K562 (cell line): ENCODE measurements around the gene CHAC1. TPM values are rescaled to one million over a fixed set of nuclear protein-coding genes. Genes with fewer than 3 reads are reported as not detected.

ENCODE experiments used
- ARID2 ChIP-seq: fragments of 450-650 bp; IDR thresholded peaks from 2 replicates; pipeline ENCODE4 v1.6.1; 2017; ENCODE audit warnings: antibody characterized with exemption, mild to moderate bottlenecking
- CBX3 ChIP-seq, 2 experiments: IDR thresholded peaks; 1 replicate in 1 of 2; 2 replicates in 1 of 2; pipeline ENCODE4 v1.6.1; 2012; ENCODE audit warnings: inconsistent platforms in 2 of 2, low read length in 2 of 2, borderline replicate concordance in 1 of 2, control low read depth in 1 of 2
- DPF2 ChIP-seq: fragments of 450-650 bp; IDR thresholded peaks from 2 replicates; pipeline ENCODE4 v1.6.1; 2016
- FOXK2 ChIP-seq, 2 experiments: fragments of 450-650 bp; IDR thresholded peaks in 1 of 2; conservative IDR thresholded peaks in 1 of 2; 2 replicates each; pipeline ENCODE4 v1.6.1; 2016; ENCODE audit warnings: low read depth in 2 of 2, mild to moderate bottlenecking in 1 of 2
- KLF10 ChIP-seq: fragments of 250-450 bp; sonication (Bioruptor Pico); IDR thresholded peaks from 2 replicates; pipeline ENCODE4 v1.6.1; 2021; ENCODE audit warnings: matching md5 sums
- NFE2 ChIP-seq: IDR thresholded peaks from 2 replicates; pipeline ENCODE4 v1.6.1; 2014; ENCODE audit warnings: antibody characterized with exemption, low read depth
- PRMT5 ChIP-seq: sonication (generic); formaldehyde crosslinking; IDR thresholded peaks from 2 replicates; pipeline ENCODE4 v1.5.0; 2020; ENCODE audit warnings: missing genetic modification reagents
- TSC22D4 ChIP-seq: fragments of 450-650 bp; IDR thresholded peaks from 2 replicates; pipeline ENCODE4 v1.6.1; 2016; ENCODE audit warnings: missing genetic modification characterization, missing biosample characterization, control low read depth
- ZBTB17 ChIP-seq: fragments of 450-650 bp; formaldehyde crosslinking; IDR thresholded peaks from 2 replicates; pipeline ENCODE4 v1.4.0; 2020; ENCODE audit warnings: mild to moderate bottlenecking
- ZBTB8A ChIP-seq: fragments of 450-650 bp; IDR thresholded peaks from 2 replicates; pipeline ENCODE4 v1.6.1; 2018; ENCODE audit warnings: mild to moderate bottlenecking, moderate library complexity; ENCODE audit not compliant: partially characterized antibody
- ZNF165 ChIP-seq: fragments of 250-450 bp; sonication (Bioruptor Pico); IDR thresholded peaks from 2 replicates; pipeline ENCODE4 v1.4.0; 2020; ENCODE audit warnings: borderline replicate concordance
- polyA plus RNA-seq, 8 experiments: library from polyadenylated mRNA; depleted of rRNA in 4 of 8; stranded (reverse) in 5 of 8; unstranded in 3 of 8; fragments of >200 nt; fragmentation: Nextera tagmentation in 2 of 8; fragmentation: Illumina TruSeq in 1 of 8; extraction: Ambion mirVana in 2 of 8; extraction: Trizol in 1 of 8; gene quantifications; 2 replicates each; pipeline versions ENCODE4 v1.2.1 to v1.2.3, GENCODE V29; 2011 to 2014; ENCODE audit warnings: inconsistent platforms in 1 of 8, missing spikeins in 1 of 8
- total RNA-seq, 7 experiments: library from RNA; depleted of rRNA in 6 of 7; stranded (reverse); fragments of >200 nt in 6 of 7; fragmentation: Illumina TruSeq in 2 of 7; extraction: Trizol in 2 of 7; gene quantifications; 2 replicates each; pipeline versions ENCODE4 v1.2.1 to v1.2.3, GENCODE V29; 2011 to 2021; ENCODE audit warnings: low replicate concordance in 1 of 7
- TF ChIP-seq, protein P1 (sequence below): fragments of 450-650 bp; IDR thresholded peaks from 2 replicates; pipeline ENCODE4 v1.6.1; 2016; ENCODE audit warnings: low read depth

CHAC1 gene
- total and polyA plus RNA-seq, 9 of the 15 experiments (the other 6 are each of a cell fraction or from before 2014, with no cell fraction given): 0.47 to 39.0 (median 7.5) TPM

GRCh38 chr15:40943764-40944365 lies 9.4 kb upstream of the CHAC1 start (continued):
- TF ChIP-seq, protein P1, sequence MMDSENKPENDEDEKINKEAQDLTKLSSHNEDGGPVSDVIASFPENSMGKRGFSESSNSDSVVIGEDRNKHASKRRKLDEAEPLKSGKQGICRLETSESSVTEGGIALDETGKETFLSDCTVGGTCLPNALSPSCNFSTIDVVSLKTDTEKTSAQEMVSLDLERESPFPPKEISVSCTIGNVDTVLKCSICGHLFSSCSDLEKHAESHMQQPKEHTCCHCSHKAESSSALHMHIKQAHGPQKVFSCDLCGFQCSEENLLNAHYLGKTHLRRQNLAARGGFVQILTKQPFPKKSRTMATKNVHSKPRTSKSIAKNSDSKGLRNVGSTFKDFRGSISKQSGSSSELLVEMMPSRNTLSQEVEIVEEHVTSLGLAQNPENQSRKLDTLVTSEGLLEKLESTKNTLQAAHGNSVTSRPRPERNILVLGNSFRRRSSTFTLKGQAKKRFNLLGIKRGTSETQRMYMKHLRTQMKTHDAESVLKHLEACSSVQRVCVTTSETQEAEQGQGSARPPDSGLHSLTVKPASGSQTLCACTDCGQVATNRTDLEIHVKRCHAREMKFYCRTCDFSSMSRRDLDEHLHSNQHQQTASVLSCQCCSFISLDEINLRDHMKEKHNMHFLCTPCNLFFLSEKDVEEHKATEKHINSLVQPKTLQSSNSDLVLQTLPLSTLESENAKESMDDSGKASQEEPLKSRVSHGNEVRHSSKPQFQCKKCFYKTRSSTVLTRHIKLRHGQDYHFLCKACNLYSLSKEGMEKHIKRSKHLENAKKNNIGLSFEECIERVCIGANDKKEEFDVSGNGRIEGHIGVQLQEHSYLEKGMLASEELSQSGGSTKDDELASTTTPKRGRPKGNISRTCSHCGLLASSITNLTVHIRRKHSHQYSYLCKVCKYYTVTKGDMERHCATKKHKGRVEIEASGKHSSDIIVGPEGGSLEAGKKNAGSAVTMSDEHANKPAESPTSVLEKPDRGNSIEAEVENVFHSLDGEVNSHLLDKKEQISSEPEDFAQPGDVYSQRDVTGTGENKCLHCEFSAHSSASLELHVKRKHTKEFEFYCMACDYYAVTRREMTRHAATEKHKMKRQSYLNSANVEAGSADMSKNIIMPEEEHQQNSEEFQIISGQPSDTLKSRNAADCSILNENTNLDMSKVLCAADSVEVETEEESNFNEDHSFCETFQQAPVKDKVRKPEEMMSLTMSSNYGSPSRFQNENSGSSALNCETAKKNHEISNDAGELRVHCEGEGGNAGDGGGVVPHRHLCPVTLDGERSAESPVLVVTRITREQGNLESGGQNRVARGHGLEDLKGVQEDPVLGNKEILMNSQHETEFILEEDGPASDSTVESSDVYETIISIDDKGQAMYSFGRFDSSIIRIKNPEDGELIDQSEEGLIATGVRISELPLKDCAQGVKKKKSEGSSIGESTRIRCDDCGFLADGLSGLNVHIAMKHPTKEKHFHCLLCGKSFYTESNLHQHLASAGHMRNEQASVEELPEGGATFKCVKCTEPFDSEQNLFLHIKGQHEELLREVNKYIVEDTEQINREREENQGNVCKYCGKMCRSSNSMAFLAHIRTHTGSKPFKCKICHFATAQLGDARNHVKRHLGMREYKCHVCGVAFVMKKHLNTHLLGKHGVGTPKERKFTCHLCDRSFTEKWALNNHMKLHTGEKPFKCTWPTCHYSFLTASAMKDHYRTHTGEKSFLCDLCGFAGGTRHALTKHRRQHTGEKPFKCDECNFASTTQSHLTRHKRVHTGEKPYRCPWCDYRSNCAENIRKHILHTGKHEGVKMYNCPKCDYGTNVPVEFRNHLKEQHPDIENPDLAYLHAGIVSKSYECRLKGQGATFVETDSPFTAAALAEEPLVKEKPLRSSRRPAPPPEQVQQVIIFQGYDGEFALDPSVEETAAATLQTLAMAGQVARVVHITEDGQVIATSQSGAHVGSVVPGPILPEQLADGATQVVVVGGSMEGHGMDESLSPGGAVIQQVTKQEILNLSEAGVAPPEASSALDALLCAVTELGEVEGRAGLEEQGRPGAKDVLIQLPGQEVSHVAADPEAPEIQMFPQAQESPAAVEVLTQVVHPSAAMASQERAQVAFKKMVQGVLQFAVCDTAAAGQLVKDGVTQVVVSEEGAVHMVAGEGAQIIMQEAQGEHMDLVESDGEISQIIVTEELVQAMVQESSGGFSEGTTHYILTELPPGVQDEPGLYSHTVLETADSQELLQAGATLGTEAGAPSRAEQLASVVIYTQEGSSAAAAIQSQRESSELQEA: no peak
- TF ChIP-seq ARID2: no peak
- no peak for TF ChIP-seq KLF10
- no peak for TF ChIP-seq NFE2
- TF ChIP-seq FOXK2 (conservative IDR thresholded peaks at IDR 0.05 in 1 of 2, IDR thresholded peaks at IDR 0.05 in 1 of 2; ENCODE audit: low read depth in 2 of 2): no peak
- TF ChIP-seq CBX3 (IDR thresholded peaks at IDR 0.05; ENCODE audit: borderline replicate concordance in 1 of 2, low read length in 2 of 2): no peak
- TF ChIP-seq ZBTB17 (CRISPR knock-in tag): no peak
- no peak for TF ChIP-seq TSC22D4 (tag)
- no peak for TF ChIP-seq DPF2
- TF ChIP-seq ZBTB8A: no peak
- no peak for TF ChIP-seq PRMT5
- no peak for TF ChIP-seq ZNF165 (CRISPR knock-in tag)
